ENCODE measurements around the gene ROBO2. TPM values are rescaled to one million over a fixed set of nuclear protein-coding genes. Genes with fewer than 3 reads are reported as not detected.

The ROBO2 gene
- total RNA-seq, 1 experiment from 2014 or later = not detected

- H3K9ac ChIP-seq (ENCODE audit: low read length) = no peak overlapping the region
- ChIA-PET CTCF (no interaction called here), RAD21 (ENCODE audit: low non-redundant PET in 1 of 2, low total read pairs in 2 of 2, uncharacterized antibody in 2 of 2, unreplicated experiment in 2 of 2) (no interaction called here), POLR2A (no interaction called here)
- H3K4me2 ChIP-seq (ENCODE audit: low read length) = no peak overlapping the region
- H3K36me3 ChIP-seq (ENCODE audit: control insufficient read depth in 1 of 2, insufficient read depth in 2 of 2, low read length in 2 of 2) = no peaks in the 10 kb centered on the region
- H3K4me1 ChIP-seq (ENCODE audit: control insufficient read depth in 1 of 2, insufficient read depth in 2 of 2, low read length in 2 of 2) = no peaks in the 10 kb centered on the region
- no peak overlapping the region for H3K27ac ChIP-seq (ENCODE audit: low read depth, low read length)
- H3K27me3 ChIP-seq (ENCODE audit: insufficient read depth, low read length) = no peaks in the 10 kb centered on the region
- DNase-seq (ENCODE audit: low read depth, low spot score) (no peak), ATAC-seq (no peak)
- no peak overlapping the region for H2AFZ ChIP-seq (ENCODE audit: low read depth, low read length, poor library complexity, severe bottlenecking)
- no peaks in the 10 kb centered on the region for H3K79me2 ChIP-seq (ENCODE audit: insufficient read depth, low read length)
- no TSS peak for BruUV-seq (replicated peaks)
- no peaks in the 10 kb centered on the region for H3K9me2 ChIP-seq (ENCODE audit: insufficient read depth)
- H3K4me3 ChIP-seq (replicated peaks in 1 of 2; ENCODE audit: low read depth in 1 of 2, low read length in 2 of 2) = no peak overlapping the region
- H3K9me3 ChIP-seq (ENCODE audit: control insufficient read depth in 1 of 2, insufficient read depth in 1 of 2, low read depth in 1 of 2, low read length in 2 of 2) = peaks cover 14% of the 10 kb centered on the region in 2 experiments
- no peaks in the 10 kb centered on the region for H4K20me1 ChIP-seq (ENCODE audit: insufficient read depth)
- intact Hi-C loops (cut with micrococcal nuclease) = no loop called here
- TF ChIP-seq TCF7L2 (IDR thresholded peaks at IDR 0.05; ENCODE audit: borderline replicate concordance, extremely low read depth, insufficient read depth, insufficient read length) (no peak), JUND (IDR thresholded peaks at IDR 0.05) (no peak), SP1 (IDR thresholded peaks at IDR 0.05; ENCODE audit: low read depth) (no peak), ZNF274 (IDR thresholded peaks at IDR 0.05; ENCODE audit: low read depth, low read length) (no peak), ZFX (IDR thresholded peaks at IDR 0.05) (no peak), CTCF (IDR thresholded peaks at IDR 0.05 in 2 of 3, conservative IDR thresholded peaks at IDR 0.05 in 1 of 3; ENCODE audit: borderline replicate concordance in 1 of 3, insufficient read depth in 1 of 3, low read depth in 2 of 3, low read length in 2 of 3) (no peak), MAX (IDR thresholded peaks at IDR 0.05) (no peak), CBX3 (IDR thresholded peaks at IDR 0.05; ENCODE audit: low read depth) (no peak), EZH2 (IDR thresholded peaks at IDR 0.05) (no peak), EZH2phosphoT487 (IDR thresholded peaks at IDR 0.05; ENCODE audit: borderline replicate concordance) (no peak), ELF1 (IDR thresholded peaks at IDR 0.05; ENCODE audit: borderline replicate concordance, low read depth) (no peak), SRF (IDR thresholded peaks at IDR 0.05; ENCODE audit: low read depth) (no peak), RAD21 (IDR thresholded peaks at IDR 0.05; ENCODE audit: low read depth) (no peak), ZBTB33 (IDR thresholded peaks at IDR 0.05; ENCODE audit: extremely low read depth, insufficient replicate concordance, low read length) (no peak), FOSL1 (IDR thresholded peaks at IDR 0.05; ENCODE audit: low read depth) (no peak), SIN3A (IDR thresholded peaks at IDR 0.05; ENCODE audit: low read depth) (no peak), REST (IDR thresholded peaks at IDR 0.05; ENCODE audit: low read depth) (no peak), POLR2A (IDR thresholded peaks at IDR 0.05; ENCODE audit: borderline replicate concordance, extremely low read depth, insufficient read depth, insufficient read length) (no peak)
Measured at GRCh38 chr3:77048186-77048585, 8.3 kb downstream of the ROBO2 start.

Data from HCT116 (cell line).